GM12878 (cell line): ENCODE measurements around the gene C1orf198. TPM values are rescaled to one million over a fixed set of nuclear protein-coding genes. Genes with fewer than 3 reads are reported as not detected.

Source experiments
- ATAC-seq: fragments of 200-7000 bp; cut with Tn5 transposase; 3 replicates; pipeline ENCODE4 v1.9.1; 2020; ENCODE audit warnings: mild to moderate bottlenecking, moderate library complexity
- BruUV-seq: library from RNA; stranded (reverse); fragments of 400-500 nt; replicated peaks from 2 replicates; lab custom pipeline; 2021; lab: Mats Ljungman, UMichigan
- CTCF ChIA-PET: fragments of 300-600 bp; sonication (Branson Sonifier 250); formaldehyde crosslinking; extraction: SDS; loops from one replicate; lab custom pipeline; 2021; ENCODE audit warnings: inconsistent platforms; lab: Yijun Ruan, JAX
- POLR2A ChIA-PET: fragments of 350-600 bp; formaldehyde crosslinking; extraction: SDS; loops from one replicate; lab custom pipeline; 2021; ENCODE audit warnings: inconsistent platforms; lab: Charles Lee
- RAD21 ChIA-PET: fragments of 300-600 bp; sonication (Branson Sonifier 250); formaldehyde crosslinking; loops from one replicate; lab custom pipeline; 2023; ENCODE audit warnings: antibody characterized with exemption; ENCODE audit not compliant: unreplicated experiment; lab: Charles Lee
- SMC1A ChIA-PET: fragments of 300-600 bp; sonication (Branson Sonifier 250); formaldehyde crosslinking; loops from one replicate; lab custom pipeline; 2023; ENCODE audit not compliant: unreplicated experiment, uncharacterized antibody; lab: Charles Lee
- DNase-seq: peaks from one replicate; pipeline ENCODE4 v3.0.0-alpha.2; 2011; ENCODE audit warnings: low read depth, low spot score
- FAIRE-seq: peaks from 3 replicates; lab custom pipeline; 2011; peaks lifted over from hg19 to GRCh38; lab: Jason Lieb, UNC
- H2AFZ ChIP-seq: 2 replicates; pipeline ENCODE4 v1.6.0; 2011; ENCODE audit warnings: low read depth, low read length, control low read depth; ENCODE audit not compliant: control insufficient read depth
- H3K27ac ChIP-seq: 2 replicates; pipeline ENCODE4 v1.5.1; 2011; ENCODE audit warnings: control low read depth; ENCODE audit not compliant: control insufficient read depth, insufficient read depth
- H3K27me3 ChIP-seq, 2 experiments: replicated peaks in 1 of 2; 2 replicates each; pipeline versions ENCODE4 v1.6.0 to v1.6.1; 2011; ENCODE audit warnings: low read length in 1 of 2; ENCODE audit not compliant: control insufficient read depth in 2 of 2, insufficient read depth in 2 of 2
- H3K36me3 ChIP-seq, 2 experiments: 2 replicates each; pipeline ENCODE4 v1.5.1; 2011; ENCODE audit warnings: low read length in 1 of 2; ENCODE audit not compliant: control insufficient read depth in 2 of 2, insufficient read depth in 2 of 2
- H3K4me1 ChIP-seq: 2 replicates; pipeline ENCODE4 v1.6.1; 2011; ENCODE audit warnings: mild to moderate bottlenecking, low read length, moderate library complexity, mixed read lengths; ENCODE audit not compliant: control insufficient read depth, insufficient read depth
- H3K4me2 ChIP-seq: 2 replicates; pipeline ENCODE4 v1.6.0; 2011; ENCODE audit warnings: control low read depth; ENCODE audit not compliant: control insufficient read depth, insufficient read depth
- H3K4me3 ChIP-seq: fragments of 200-600 bp; sonication (generic); 2 replicates; pipeline ENCODE4 v1.5.1; 2016
- H3K79me2 ChIP-seq: 2 replicates; pipeline ENCODE4 v1.6.0; 2011; ENCODE audit warnings: low read length; ENCODE audit not compliant: control insufficient read depth, insufficient read depth
- H3K9ac ChIP-seq: 2 replicates; pipeline ENCODE4 v1.8.0; 2011; ENCODE audit warnings: low read length, control low read depth, mixed read lengths; ENCODE audit not compliant: control insufficient read depth, insufficient read depth
- H3K9me3 ChIP-seq: replicated peaks from 3 replicates; pipeline ENCODE4 v1.5.1; 2011; ENCODE audit warnings: mild to moderate bottlenecking, low read length; ENCODE audit not compliant: control insufficient read depth, insufficient read depth
- H4K20me1 ChIP-seq: 2 replicates; pipeline ENCODE4 v1.6.0; 2011; ENCODE audit not compliant: control insufficient read depth, insufficient read depth
- BRCA1 ChIP-seq: IDR thresholded peaks from 2 replicates; pipeline ENCODE4 v1.6.1; 2011; ENCODE audit warnings: low read depth, low read length, improper control_type of control experiment
- HDGF ChIP-seq: fragments of 450-650 bp; IDR thresholded peaks from 2 replicates; pipeline ENCODE4 v1.6.1; 2016; ENCODE audit warnings: antibody characterized with exemption
- RELA ChIP-seq: fragments of 450-650 bp; IDR thresholded peaks from 2 replicates; pipeline ENCODE4 v1.8.0; 2014; ENCODE audit warnings: borderline replicate concordance; ENCODE audit not compliant: partially characterized antibody
- SMAD1 ChIP-seq: fragments of 450-650 bp; IDR thresholded peaks from 2 replicates; pipeline ENCODE4 v1.6.1; 2018; ENCODE audit warnings: mild to moderate bottlenecking, low read depth; ENCODE audit not compliant: partially characterized antibody
- WGBS: methylation state at CpG from one replicate; pipeline ENCODE4 v1.1.6; 2016; ENCODE audit warnings: low lambda C conversion rate; ENCODE audit not compliant: insufficient replicate concordance, insufficient coverage; ENCODE audit errors: missing lambda C conversion rate; 5-methylcytosine and 5-hydroxymethylcytosine counted together
- in situ Hi-C: fragments of 300-500 bp; cut with MboI; formaldehyde crosslinking; loops from 9 replicates; pipeline ENCODE4 v1.14.3; 2018; ENCODE audit warnings: mixed read lengths
- intact Hi-C: fragments of 100-400 bp; cut with micrococcal nuclease; formaldehyde crosslinking; loops from one replicate; pipeline ENCODE4 v1.14.2; 2022; ENCODE audit not compliant: unreplicated experiment
- polyA plus RNA-seq, 11 experiments: library from polyadenylated mRNA; depleted of rRNA in 4 of 11; unstranded in 6 of 11; stranded (reverse) in 5 of 11; fragments of >200 nt; fragmentation: Nextera tagmentation in 4 of 11; fragmentation: Illumina TruSeq in 1 of 11; extraction: Ambion mirVana in 4 of 11; extraction: Trizol in 1 of 11; gene quantifications; 1 replicate in 1 of 11; 2 replicates in 10 of 11; pipeline versions ENCODE4 v1.2.1 to v1.2.3, GENCODE V29; 2011 to 2016; ENCODE audit warnings: inconsistent platforms in 2 of 11, missing spikeins in 2 of 11, low read depth in 1 of 11
- total RNA-seq, 4 experiments: library from RNA; depleted of rRNA in 3 of 4; stranded (reverse); fragments of >200 nt in 3 of 4; fragmentation: Illumina TruSeq in 1 of 4; extraction: Trizol in 1 of 4; gene quantifications; 2 replicates each; pipeline versions ENCODE4 v1.2.1 to v1.2.3, GENCODE V29; 2013 to 2021
- TF ChIP-seq, protein P1 (sequence below): fragments of 450-650 bp; IDR thresholded peaks from 2 replicates; pipeline ENCODE4 v1.6.1; 2017; ENCODE audit warnings: mild to moderate bottlenecking, moderate library complexity
- TF ChIP-seq, protein P2 (sequence below): fragments of 450-650 bp; IDR thresholded peaks from 2 replicates; pipeline ENCODE4 v1.6.1; 2016; ENCODE audit warnings: mild to moderate bottlenecking
- TF ChIP-seq, protein P3 (sequence below): IDR thresholded peaks from 2 replicates; pipeline ENCODE4 v1.6.1; 2011; ENCODE audit warnings: mild to moderate bottlenecking, low read depth, low read length, moderate library complexity; ENCODE audit not compliant: insufficient replicate concordance
- TF ChIP-seq, protein P4 (sequence below): fragments of 450-650 bp; IDR thresholded peaks from 2 replicates; pipeline ENCODE4 v1.6.1; 2017; ENCODE audit warnings: borderline replicate concordance
- TF ChIP-seq, protein P5 (sequence below): fragments of 450-650 bp; IDR thresholded peaks from 2 replicates; pipeline ENCODE4 v1.6.1; 2017; ENCODE audit warnings: antibody characterized with exemption, mild to moderate bottlenecking, moderate library complexity
- TF ChIP-seq, protein P6 (sequence below): fragments of 450-650 bp; IDR thresholded peaks from 2 replicates; pipeline ENCODE4 v1.6.1; 2014; ENCODE audit warnings: mild to moderate bottlenecking

C1orf198 gene
- total and polyA plus RNA-seq, 10 of the 15 experiments (the other 5 are each of a cell fraction or from before 2014, with no cell fraction given): 0.16 to 2.8 (median 1.1) TPM

DNA sequence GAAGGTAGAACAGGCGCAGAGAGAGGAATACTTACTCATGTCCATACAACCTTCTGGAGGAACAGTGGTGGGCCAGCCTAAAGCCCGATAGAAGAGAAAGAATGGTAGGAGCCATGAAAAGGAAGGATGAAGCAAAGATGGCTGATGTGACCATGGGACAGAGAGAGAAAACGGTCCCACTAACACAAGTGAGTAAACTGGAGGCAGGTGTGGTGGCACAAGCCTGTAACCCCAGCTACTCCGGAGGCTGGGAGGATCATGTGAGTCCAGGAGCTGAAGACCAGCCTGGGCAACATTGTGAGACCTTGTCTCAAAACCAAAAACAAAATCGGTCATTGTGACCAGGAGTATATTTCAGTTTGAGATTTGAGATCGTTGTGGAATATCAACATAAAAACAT, 49.4 kb downstream of the C1orf198 start (continued):
- TF ChIP-seq, protein P1, sequence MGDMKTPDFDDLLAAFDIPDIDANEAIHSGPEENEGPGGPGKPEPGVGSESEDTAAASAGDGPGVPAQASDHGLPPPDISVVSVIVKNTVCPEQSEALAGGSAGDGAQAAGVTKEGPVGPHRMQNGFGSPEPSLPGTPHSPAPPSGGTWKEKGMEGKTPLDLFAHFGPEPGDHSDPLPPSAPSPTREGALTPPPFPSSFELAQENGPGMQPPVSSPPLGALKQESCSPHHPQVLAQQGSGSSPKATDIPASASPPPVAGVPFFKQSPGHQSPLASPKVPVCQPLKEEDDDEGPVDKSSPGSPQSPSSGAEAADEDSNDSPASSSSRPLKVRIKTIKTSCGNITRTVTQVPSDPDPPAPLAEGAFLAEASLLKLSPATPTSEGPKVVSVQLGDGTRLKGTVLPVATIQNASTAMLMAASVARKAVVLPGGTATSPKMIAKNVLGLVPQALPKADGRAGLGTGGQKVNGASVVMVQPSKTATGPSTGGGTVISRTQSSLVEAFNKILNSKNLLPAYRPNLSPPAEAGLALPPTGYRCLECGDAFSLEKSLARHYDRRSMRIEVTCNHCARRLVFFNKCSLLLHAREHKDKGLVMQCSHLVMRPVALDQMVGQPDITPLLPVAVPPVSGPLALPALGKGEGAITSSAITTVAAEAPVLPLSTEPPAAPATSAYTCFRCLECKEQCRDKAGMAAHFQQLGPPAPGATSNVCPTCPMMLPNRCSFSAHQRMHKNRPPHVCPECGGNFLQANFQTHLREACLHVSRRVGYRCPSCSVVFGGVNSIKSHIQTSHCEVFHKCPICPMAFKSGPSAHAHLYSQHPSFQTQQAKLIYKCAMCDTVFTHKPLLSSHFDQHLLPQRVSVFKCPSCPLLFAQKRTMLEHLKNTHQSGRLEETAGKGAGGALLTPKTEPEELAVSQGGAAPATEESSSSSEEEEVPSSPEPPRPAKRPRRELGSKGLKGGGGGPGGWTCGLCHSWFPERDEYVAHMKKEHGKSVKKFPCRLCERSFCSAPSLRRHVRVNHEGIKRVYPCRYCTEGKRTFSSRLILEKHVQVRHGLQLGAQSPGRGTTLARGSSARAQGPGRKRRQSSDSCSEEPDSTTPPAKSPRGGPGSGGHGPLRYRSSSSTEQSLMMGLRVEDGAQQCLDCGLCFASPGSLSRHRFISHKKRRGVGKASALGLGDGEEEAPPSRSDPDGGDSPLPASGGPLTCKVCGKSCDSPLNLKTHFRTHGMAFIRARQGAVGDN: no peak

DNA sequence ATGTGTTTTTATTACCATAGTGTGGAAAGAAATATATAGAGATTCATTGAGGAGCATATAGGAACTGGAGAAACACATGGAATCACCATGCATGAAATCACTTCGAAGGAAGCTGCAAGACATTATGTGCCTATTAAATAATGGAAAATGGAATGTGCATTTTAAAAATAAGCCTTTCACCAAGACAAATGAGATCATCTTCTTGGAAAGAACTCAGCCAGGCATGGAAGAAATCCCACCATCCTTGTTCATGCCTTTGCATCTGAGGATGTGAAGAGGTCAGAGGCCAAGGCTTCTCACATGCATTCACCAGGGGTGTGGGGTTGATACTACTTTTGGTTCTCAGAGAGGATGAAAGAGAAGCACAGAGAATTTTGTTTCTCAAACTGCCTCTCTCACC, 50.0 kb downstream of the C1orf198 start:
- CTCF ChIA-PET: no interaction called here
- 4% methylated on average over 1 of the region's 1 CpG for WGBS
- no peak for FAIRE-seq
- intact Hi-C loops (no loop called here), in situ Hi-C loops (no loop called here)
- ATAC-seq: no peak
- Histone ChIP-seq H3K4me3 (no peak overlapping the region), H3K36me3 (no peaks in the 10 kb centered on the region), H3K27ac (no peak overlapping the region), H2AFZ (no peak overlapping the region), H3K9ac (no peak overlapping the region), H3K4me2 (no peak overlapping the region), H3K27me3 (no peaks in the 10 kb centered on the region; a peak in 1 of 4 replicates), H3K79me2 (no peaks in the 10 kb centered on the region), H3K9me3 (no peaks in the 10 kb centered on the region), H4K20me1 (no peaks in the 10 kb centered on the region), H3K4me1 (no peaks in the 10 kb centered on the region)
- SMC1A ChIA-PET: no interaction called here
- DNase-seq: no peak
- BruUV-seq: no TSS peak
- POLR2A ChIA-PET: no interaction called here
- RAD21 ChIA-PET: no interaction called here
- TF ChIP-seq, protein P2, sequence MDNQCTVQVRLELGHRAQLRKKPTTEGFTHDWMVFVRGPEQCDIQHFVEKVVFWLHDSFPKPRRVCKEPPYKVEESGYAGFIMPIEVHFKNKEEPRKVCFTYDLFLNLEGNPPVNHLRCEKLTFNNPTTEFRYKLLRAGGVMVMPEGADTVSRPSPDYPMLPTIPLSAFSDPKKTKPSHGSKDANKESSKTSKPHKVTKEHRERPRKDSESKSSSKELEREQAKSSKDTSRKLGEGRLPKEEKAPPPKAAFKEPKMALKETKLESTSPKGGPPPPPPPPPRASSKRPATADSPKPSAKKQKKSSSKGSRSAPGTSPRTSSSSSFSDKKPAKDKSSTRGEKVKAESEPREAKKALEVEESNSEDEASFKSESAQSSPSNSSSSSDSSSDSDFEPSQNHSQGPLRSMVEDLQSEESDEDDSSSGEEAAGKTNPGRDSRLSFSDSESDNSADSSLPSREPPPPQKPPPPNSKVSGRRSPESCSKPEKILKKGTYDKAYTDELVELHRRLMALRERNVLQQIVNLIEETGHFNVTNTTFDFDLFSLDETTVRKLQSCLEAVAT: no peak
- no peak for TF ChIP-seq HDGF
- TF ChIP-seq, protein P3, sequence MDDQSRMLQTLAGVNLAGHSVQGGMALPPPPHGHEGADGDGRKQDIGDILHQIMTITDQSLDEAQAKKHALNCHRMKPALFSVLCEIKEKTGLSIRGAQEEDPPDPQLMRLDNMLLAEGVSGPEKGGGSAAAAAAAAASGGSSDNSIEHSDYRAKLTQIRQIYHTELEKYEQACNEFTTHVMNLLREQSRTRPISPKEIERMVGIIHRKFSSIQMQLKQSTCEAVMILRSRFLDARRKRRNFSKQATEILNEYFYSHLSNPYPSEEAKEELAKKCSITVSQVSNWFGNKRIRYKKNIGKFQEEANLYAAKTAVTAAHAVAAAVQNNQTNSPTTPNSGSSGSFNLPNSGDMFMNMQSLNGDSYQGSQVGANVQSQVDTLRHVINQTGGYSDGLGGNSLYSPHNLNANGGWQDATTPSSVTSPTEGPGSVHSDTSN: no peak
- no peak for TF ChIP-seq RELA
- TF ChIP-seq, protein P4, sequence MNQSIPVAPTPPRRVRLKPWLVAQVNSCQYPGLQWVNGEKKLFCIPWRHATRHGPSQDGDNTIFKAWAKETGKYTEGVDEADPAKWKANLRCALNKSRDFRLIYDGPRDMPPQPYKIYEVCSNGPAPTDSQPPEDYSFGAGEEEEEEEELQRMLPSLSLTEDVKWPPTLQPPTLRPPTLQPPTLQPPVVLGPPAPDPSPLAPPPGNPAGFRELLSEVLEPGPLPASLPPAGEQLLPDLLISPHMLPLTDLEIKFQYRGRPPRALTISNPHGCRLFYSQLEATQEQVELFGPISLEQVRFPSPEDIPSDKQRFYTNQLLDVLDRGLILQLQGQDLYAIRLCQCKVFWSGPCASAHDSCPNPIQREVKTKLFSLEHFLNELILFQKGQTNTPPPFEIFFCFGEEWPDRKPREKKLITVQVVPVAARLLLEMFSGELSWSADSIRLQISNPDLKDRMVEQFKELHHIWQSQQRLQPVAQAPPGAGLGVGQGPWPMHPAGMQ: no peak
- TF ChIP-seq, protein P5, sequence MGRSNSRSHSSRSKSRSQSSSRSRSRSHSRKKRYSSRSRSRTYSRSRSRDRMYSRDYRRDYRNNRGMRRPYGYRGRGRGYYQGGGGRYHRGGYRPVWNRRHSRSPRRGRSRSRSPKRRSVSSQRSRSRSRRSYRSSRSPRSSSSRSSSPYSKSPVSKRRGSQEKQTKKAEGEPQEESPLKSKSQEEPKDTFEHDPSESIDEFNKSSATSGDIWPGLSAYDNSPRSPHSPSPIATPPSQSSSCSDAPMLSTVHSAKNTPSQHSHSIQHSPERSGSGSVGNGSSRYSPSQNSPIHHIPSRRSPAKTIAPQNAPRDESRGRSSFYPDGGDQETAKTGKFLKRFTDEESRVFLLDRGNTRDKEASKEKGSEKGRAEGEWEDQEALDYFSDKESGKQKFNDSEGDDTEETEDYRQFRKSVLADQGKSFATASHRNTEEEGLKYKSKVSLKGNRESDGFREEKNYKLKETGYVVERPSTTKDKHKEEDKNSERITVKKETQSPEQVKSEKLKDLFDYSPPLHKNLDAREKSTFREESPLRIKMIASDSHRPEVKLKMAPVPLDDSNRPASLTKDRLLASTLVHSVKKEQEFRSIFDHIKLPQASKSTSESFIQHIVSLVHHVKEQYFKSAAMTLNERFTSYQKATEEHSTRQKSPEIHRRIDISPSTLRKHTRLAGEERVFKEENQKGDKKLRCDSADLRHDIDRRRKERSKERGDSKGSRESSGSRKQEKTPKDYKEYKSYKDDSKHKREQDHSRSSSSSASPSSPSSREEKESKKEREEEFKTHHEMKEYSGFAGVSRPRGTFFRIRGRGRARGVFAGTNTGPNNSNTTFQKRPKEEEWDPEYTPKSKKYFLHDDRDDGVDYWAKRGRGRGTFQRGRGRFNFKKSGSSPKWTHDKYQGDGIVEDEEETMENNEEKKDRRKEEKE: no peak
- no peak for TF ChIP-seq SMAD1
- no peak for TF ChIP-seq BRCA1
- TF ChIP-seq, protein P6, sequence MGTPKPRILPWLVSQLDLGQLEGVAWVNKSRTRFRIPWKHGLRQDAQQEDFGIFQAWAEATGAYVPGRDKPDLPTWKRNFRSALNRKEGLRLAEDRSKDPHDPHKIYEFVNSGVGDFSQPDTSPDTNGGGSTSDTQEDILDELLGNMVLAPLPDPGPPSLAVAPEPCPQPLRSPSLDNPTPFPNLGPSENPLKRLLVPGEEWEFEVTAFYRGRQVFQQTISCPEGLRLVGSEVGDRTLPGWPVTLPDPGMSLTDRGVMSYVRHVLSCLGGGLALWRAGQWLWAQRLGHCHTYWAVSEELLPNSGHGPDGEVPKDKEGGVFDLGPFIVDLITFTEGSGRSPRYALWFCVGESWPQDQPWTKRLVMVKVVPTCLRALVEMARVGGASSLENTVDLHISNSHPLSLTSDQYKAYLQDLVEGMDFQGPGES: no peak
